ENCODE measurements around the gene PAFAH1B1.

DNA sequence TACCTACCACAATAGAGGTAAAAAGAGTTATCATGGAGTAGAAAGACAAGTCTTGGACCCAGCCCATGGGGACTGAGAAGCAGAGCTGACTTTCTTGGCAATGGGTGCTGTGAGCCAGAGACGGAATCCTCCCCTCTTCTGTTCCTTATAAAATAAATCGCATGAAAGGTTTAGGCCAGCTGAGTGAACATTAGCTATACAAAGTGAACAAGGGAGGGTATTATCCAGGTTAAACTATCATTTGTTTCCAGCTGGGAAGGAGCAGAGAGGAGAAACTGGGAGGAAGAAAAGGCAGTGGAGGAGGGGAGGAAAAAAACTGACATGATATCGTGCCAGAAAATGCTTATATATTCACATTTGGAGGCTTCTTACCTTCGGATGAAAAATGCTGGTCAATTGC is 13.3 kb upstream of the PAFAH1B1 start:
- TF ChIP-seq CTCF (conservative IDR thresholded peaks at IDR 0.05 in 1 of 2, IDR thresholded peaks at IDR 0.05 in 1 of 2; ENCODE audit: extremely low read depth in 1 of 2, insufficient read depth in 1 of 2, low read depth in 1 of 2, low read length in 2 of 2) (no peak), EZH2 (IDR thresholded peaks at IDR 0.05; ENCODE audit: borderline replicate concordance, low read length) (no peak)

All from mammary epithelial cell (primary cell).